ENCODE data around the gene EIF5A. TPM values are rescaled to one million over a fixed set of nuclear protein-coding genes. Genes with fewer than 3 reads are reported as not detected.

The EIF5A gene
- polyA plus RNA-seq, 6 donors from 2014 or later: 195 to 802 (median 516) TPM

GRCh38 chr17:7292729-7293128 is 14.7 kb upstream of the EIF5A start:
- Mint-ChIP-seq H3K4me1 (peaks cover 7 to 26% (median 22%) of the 10 kb centered on the region in 3 donors), H3K4me3 (peak overlapping the region in 1 of 8 donors; percentile 70), H3K36me3 (no peaks in the 10 kb centered on the region), H3K27me3 (peaks cover 32 to 72% (median 58%) of the 10 kb centered on the region in 3 donors), H3K27ac (no peak overlapping the region), H3K9me3 (peaks cover 0 to 1% (median 0%) of the 10 kb centered on the region in 7 donors)
- ATAC-seq (ENCODE audit: low read depth in 2 of 2) (no peak), DNase-seq (no peak)

DNA sequence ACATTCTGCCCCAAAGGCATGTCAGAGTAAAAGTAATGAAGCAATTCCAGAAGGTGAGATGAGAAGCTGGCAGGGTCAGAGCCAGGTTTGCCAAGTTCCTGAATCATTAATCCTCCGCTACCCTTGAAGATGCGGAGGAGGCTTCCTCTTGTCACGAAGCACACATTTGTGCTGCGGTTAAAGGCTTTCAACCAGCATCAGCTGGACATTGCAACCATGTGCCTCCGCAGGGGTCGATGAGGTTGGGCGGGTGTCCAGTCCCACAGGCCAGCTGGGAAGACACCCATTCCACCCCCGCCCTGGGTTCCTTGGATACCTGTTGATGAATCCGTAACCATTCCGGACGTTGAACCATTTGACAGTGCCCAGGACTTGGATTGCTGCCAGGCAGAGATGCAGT is 14.3 kb upstream of the EIF5A start:
- peaks cover 27 to 67% (median 54%) of the 10 kb centered on the region in 3 donors for H3K27me3 Mint-ChIP-seq
- no peak overlapping the region for H3K27ac Mint-ChIP-seq
- H3K4me3 Mint-ChIP-seq: peak overlapping the region in 5 of 8 donors; percentile 11 to 87 (median 70)
- ATAC-seq (ENCODE audit: low read depth in 2 of 2): no peak
- peaks cover 7 to 26% (median 22%) of the 10 kb centered on the region in 3 donors for H3K4me1 Mint-ChIP-seq
- peaks cover 0 to 1% (median 0%) of the 10 kb centered on the region in 7 donors for H3K9me3 Mint-ChIP-seq
- no peak for DNase-seq
- H3K36me3 Mint-ChIP-seq: no peaks in the 10 kb centered on the region

GRCh38 chr17:7293816-7294613 is 13.4 kb upstream of the EIF5A start:
- H3K9me3 Mint-ChIP-seq: peaks cover 0 to 1% (median 0%) of the 10 kb centered on the region in 7 donors
- H3K4me1 Mint-ChIP-seq: peaks cover 7 to 26% (median 22%) of the 10 kb centered on the region in 3 donors
- H3K36me3 Mint-ChIP-seq: no peaks in the 10 kb centered on the region
- peak overlapping the region; percentile 11 to 91 (median 76) for H3K4me3 Mint-ChIP-seq
- peaks cover 23 to 61% (median 48%) of the 10 kb centered on the region in 3 donors for H3K27me3 Mint-ChIP-seq
- H3K27ac Mint-ChIP-seq: peak overlapping the region in 1 of 6 donors; percentile 83
- peak; percentile 3 to 7 for ATAC-seq (ENCODE audit: low read depth in 2 of 2)
- DNase-seq: no peak

- Mint-ChIP-seq H3K27ac (peak within 1 kb of the TSS in 5 of 6 donors; percentile 12 to 83 (median 79)), H3K27me3 (peaks cover 23 to 61% (median 49%) of the 10 kb centered on the region in 3 donors)
Measured at GRCh38 chr17:7294614-7295153, 12.7 kb upstream of the EIF5A start, which contains the start of gene YBX2. YBX2 (minus strand) TSS chr17:7294639; CDS start chr17:7294500, 139 bp downstream.

GRCh38 chr17:7295230-7296180 is 11.9 kb upstream of the EIF5A start:
- Mint-ChIP-seq H3K27ac (peak overlapping the region in 3 of 6 donors; percentile 12 to 80 (median 79)), H3K27me3 (peaks cover 23 to 61% (median 49%) of the 10 kb centered on the region in 3 donors), H3K36me3 (no peaks in the 10 kb centered on the region), H3K4me1 (peaks cover 7 to 26% (median 22%) of the 10 kb centered on the region in 3 donors), H3K9me3 (peaks cover 0 to 1% (median 0%) of the 10 kb centered on the region in 7 donors), H3K4me3 (peak overlapping the region; percentile 76 to 93 (median 89))
- peak; percentile 23 to 29 for ATAC-seq (ENCODE audit: low read depth in 2 of 2)
- DNase-seq: no peak

More at GRCh38 chr17:7294614-7295153, 12.7 kb upstream of the EIF5A start, which contains the start of gene YBX2:
- Mint-ChIP-seq H3K9me3 (peaks cover 0 to 1% (median 0%) of the 10 kb centered on the region in 7 donors), H3K4me3 (peak within 1 kb of the TSS; percentile 76 to 93 (median 89)), H3K4me1 (peaks cover 7 to 26% (median 22%) of the 10 kb centered on the region in 3 donors), H3K36me3 (no peaks in the 10 kb centered on the region)
- DNase-seq (peak; percentile 62), ATAC-seq (ENCODE audit: low read depth in 2 of 2) (peak; percentile 72)

GRCh38 chr17:7296189-7296861 is 11.1 kb upstream of the EIF5A start:
- Mint-ChIP-seq H3K4me3 (peak overlapping the region; percentile 12 to 91 (median 66)), H3K27me3 (peaks cover 23 to 56% (median 46%) of the 10 kb centered on the region in 3 donors), H3K9me3 (peaks cover 0 to 1% (median 0%) of the 10 kb centered on the region in 7 donors), H3K4me1 (peaks cover 7 to 26% (median 22%) of the 10 kb centered on the region in 3 donors), H3K27ac (peak overlapping the region in 1 of 6 donors; percentile 63), H3K36me3 (no peaks in the 10 kb centered on the region)
- ATAC-seq (ENCODE audit: low read depth in 2 of 2): peak; percentile 26 to 40
- DNase-seq: peak; percentile 59

DNA sequence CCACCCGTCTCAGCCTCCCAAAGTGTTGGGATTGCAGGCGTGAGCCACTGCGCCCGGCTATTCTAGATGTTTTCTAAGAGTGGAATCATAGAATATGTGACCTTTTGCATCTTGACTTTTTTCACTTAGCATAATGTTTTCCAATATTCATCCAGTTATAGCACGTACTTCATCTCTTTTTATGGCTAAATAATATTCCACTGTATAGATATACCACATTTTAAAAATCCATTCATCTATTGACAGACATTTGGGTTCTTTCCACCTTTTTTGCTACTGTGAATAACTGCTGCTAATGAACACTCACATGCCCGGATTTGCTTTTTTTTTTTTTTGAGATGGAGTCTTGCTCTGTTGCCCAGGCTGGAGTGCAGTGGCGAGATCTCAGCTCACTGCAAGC is 3.2 kb upstream of the EIF5A start:
- H3K4me1 Mint-ChIP-seq: peaks cover 4 to 13% (median 6%) of the 10 kb centered on the region in 3 donors
- no peak overlapping the region for H3K27ac Mint-ChIP-seq
- peaks cover 4 to 22% (median 18%) of the 10 kb centered on the region in 3 donors for H3K27me3 Mint-ChIP-seq
- DNase-seq: no peak
- H3K4me3 Mint-ChIP-seq: peak overlapping the region in 3 of 8 donors; percentile 2 to 55 (median 30)
- no peaks in the 10 kb centered on the region for H3K36me3 Mint-ChIP-seq
- no peak for ATAC-seq (ENCODE audit: low read depth in 2 of 2)
- no peaks in the 10 kb centered on the region for H3K9me3 Mint-ChIP-seq

DNA sequence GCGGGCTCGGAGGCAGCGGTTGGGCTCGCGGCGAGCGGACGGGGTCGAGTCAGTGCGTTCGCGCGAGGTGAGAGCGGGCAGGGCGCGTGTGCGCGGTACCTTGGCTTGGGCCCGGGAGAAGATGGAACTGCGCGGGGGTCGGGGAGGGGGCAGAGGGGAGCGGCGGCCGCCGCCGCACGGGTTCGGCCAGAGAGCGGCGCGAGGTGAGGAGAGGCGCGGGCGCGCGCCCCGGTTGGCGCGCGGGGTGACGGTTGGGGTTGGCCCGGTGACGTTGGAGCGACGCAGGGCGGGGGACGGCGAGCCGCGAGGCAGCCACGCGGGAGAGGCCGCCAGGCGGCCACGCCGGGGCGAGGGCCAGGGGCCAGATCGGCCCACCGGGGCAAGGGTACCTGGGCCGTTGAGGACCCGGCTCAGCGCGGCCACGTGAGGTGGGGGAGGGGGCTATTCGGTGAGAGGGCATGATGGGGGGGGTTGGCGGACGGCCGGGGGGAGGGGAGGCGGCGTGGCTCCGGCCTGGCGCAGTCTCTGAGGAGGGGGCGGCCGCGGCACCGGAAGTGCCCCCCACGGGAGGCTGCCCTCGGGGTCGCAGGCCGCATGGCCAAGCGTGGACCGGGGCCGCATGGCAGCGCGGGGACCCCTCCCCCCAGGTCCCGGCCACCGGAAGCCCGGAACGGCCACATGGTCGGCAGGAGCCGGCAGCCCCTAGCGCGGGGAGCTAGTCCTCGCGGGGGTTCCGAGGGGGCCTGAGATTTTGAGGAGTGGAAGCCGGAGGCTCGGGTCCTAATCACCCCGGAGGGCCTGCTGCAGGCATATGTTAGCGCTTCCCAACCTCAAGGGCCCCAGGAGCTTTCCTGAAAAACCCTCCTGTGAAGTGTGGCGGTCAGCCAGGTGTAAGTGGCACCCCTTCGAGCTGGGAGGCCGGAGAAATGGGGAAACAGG is 527 bp downstream of the EIF5A start:
- peak overlapping the region; percentile 97 to 100 (median 100) for H3K27ac Mint-ChIP-seq
- DNase-seq (peak; percentile 59), ATAC-seq (ENCODE audit: low read depth in 2 of 2) (peak; percentile 18 to 21)
- H3K27me3 Mint-ChIP-seq: no peaks in the 10 kb centered on the region
- H3K4me1 Mint-ChIP-seq: peaks cover 39 to 47% (median 40%) of the 10 kb centered on the region in 3 donors
- peaks cover 15 to 26% of the 10 kb centered on the region in 2 donors for H3K36me3 Mint-ChIP-seq
- H3K4me3 Mint-ChIP-seq: peak overlapping the region; percentile 82 to 99 (median 98)
- H3K9me3 Mint-ChIP-seq: no peaks in the 10 kb centered on the region

DNA sequence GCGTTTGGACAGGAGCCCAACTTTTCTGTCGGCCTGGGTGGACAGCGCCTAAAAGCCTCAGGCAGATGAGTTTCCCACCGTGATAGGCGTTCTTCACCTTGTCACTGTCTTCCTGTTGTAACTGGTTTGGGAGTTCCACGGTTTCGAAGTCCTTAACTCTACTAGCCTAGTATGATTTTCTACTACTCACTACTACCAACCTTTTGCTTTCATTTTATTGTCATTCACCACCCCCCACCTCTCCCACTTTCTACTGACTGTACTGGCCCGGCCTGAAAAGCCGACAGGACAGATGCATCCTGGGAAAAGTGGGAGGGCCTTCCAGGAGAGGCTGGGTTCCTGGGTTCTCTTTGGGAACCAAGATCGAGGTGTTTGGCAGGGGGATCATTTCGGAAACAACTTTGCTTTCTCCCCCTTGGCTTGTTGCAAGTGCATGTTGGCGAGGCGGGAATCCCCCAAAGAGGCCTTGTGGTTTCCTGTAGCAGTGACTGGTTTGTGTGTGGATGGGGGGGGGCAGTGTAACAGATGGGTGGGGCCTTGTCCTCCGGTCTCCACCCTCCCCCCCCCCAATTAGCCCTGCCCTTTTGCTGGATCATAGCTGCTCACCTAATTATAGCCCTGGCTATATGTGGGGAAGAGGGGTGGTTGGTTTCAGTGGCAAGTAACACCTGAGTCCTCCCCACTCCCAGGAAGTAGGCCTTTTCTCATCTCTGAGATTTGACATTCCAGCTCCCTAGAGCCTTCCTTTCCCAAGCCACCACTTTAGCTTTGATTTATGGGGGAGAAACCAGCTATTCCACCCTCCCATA is 1.4 kb downstream of the EIF5A start:
- Mint-ChIP-seq H3K4me3 (peak overlapping the region; percentile 82 to 99 (median 98)), H3K4me1 (peaks cover 43 to 54% (median 47%) of the 10 kb centered on the region in 3 donors), H3K36me3 (peaks cover 15 to 26% of the 10 kb centered on the region in 2 donors), H3K27ac (peak overlapping the region; percentile 97 to 100 (median 99)), H3K9me3 (no peaks in the 10 kb centered on the region), H3K27me3 (no peaks in the 10 kb centered on the region)
- DNase-seq: peak; percentile 86
- peak; percentile 28 to 32 for ATAC-seq (ENCODE audit: low read depth in 2 of 2)

DNA sequence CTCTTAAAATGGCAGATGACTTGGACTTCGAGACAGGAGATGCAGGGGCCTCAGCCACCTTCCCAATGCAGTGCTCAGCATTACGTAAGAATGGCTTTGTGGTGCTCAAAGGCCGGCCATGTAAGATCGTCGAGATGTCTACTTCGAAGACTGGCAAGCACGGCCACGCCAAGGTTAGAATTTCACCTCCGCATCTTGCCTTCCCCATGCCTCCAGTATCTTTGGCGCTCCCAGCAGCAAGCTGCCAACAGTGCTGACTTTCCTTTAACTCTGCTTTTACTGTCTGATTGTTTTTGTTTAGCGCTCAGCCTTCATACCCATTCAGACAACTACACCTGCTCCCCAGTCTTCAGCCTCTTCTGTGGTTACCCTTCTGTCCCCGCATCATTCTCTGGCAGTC is 2.2 kb downstream of the EIF5A start:
- Mint-ChIP-seq H3K36me3 (peaks cover 15 to 26% of the 10 kb centered on the region in 2 donors), H3K27me3 (no peaks in the 10 kb centered on the region), H3K27ac (peak overlapping the region in 5 of 6 donors; percentile 97 to 100 (median 99)), H3K4me3 (peak overlapping the region; percentile 82 to 99 (median 98)), H3K4me1 (peaks cover 49 to 62% (median 54%) of the 10 kb centered on the region in 3 donors), H3K9me3 (no peaks in the 10 kb centered on the region)
- ATAC-seq (ENCODE audit: low read depth in 2 of 2): no peak
- no peak for DNase-seq
